Measurements from ENCODE around the gene QSOX2.

The QSOX2 gene

DNA sequence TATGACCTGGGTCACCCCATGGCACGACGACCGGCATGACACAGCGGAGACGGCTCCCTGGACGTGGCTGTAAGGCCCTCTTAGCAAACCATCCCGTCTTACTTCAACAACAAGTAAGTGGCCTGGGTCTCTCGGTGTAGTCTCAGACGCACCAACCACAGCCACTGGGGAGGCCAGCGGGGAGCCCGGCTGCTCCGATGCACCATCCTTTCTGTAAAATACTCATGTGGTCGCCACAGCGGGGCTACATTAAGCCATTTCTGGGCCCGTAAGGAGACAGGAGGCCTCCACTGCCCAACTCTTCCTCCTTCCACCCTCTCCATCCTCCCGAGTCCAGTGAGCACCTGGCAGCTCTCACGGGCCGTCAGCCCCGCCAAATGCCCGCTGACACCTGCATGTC lies 4.7 kb downstream of the QSOX2 start:
- no peak for DNase-seq (ENCODE audit: low spot score)
- TF ChIP-seq, protein P1, sequence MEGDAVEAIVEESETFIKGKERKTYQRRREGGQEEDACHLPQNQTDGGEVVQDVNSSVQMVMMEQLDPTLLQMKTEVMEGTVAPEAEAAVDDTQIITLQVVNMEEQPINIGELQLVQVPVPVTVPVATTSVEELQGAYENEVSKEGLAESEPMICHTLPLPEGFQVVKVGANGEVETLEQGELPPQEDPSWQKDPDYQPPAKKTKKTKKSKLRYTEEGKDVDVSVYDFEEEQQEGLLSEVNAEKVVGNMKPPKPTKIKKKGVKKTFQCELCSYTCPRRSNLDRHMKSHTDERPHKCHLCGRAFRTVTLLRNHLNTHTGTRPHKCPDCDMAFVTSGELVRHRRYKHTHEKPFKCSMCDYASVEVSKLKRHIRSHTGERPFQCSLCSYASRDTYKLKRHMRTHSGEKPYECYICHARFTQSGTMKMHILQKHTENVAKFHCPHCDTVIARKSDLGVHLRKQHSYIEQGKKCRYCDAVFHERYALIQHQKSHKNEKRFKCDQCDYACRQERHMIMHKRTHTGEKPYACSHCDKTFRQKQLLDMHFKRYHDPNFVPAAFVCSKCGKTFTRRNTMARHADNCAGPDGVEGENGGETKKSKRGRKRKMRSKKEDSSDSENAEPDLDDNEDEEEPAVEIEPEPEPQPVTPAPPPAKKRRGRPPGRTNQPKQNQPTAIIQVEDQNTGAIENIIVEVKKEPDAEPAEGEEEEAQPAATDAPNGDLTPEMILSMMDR (IDR thresholded peaks at IDR 0.05; ENCODE audit: poor library complexity, severe bottlenecking) = no peak

DNA sequence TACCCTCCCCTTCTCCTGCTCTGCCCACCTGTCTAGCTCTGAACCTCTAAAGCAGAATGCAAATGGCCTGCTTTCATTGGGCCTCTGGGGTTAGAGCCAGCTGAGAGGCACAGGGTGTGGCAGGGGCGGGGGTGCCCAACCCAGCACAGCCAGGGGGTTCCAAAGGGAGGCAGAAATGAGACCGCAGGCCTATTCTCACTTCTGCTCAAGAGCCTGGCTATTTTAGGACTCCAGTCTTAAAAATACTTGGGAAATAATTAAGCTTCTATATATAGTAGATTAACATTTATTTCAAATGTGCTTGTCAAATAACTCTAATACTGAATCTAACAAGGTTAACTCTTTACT lies 5.7 kb downstream of the QSOX2 start:
- Histone ChIP-seq H3K36me3 (ENCODE audit: low read depth) (no peaks in the 10 kb centered on the region), H3K9me3 (ENCODE audit: severe bottlenecking) (no peaks in the 10 kb centered on the region), H3K27me3 (ENCODE audit: insufficient read depth, poor library complexity, severe bottlenecking) (no peaks in the 10 kb centered on the region), H3K4me3 (ENCODE audit: severe bottlenecking) (no peak overlapping the region), H3K4me1 (ENCODE audit: insufficient read depth, poor library complexity, severe bottlenecking) (peaks cover 9% of the 10 kb centered on the region), H3K27ac (ENCODE audit: poor library complexity, severe bottlenecking) (no peak overlapping the region)
- DNase-seq (ENCODE audit: low spot score) (no peak), ATAC-seq (ENCODE audit: low read depth) (no peak)
- TF ChIP-seq, protein P1 (IDR thresholded peaks at IDR 0.05; ENCODE audit: poor library complexity, severe bottlenecking) = no peak

More for the DNA sequence above, 4.7 kb downstream of the QSOX2 start:
- H3K4me1 ChIP-seq (ENCODE audit: insufficient read depth, poor library complexity, severe bottlenecking) = peaks cover 9% of the 10 kb centered on the region
- H3K27ac ChIP-seq (ENCODE audit: poor library complexity, severe bottlenecking) = no peak overlapping the region
- no peak for ATAC-seq (ENCODE audit: low read depth)
- no peaks in the 10 kb centered on the region for H3K36me3 ChIP-seq (ENCODE audit: low read depth)
- no peaks in the 10 kb centered on the region for H3K9me3 ChIP-seq (ENCODE audit: severe bottlenecking)
- H3K27me3 ChIP-seq (ENCODE audit: insufficient read depth, poor library complexity, severe bottlenecking) = no peaks in the 10 kb centered on the region
- no peak overlapping the region for H3K4me3 ChIP-seq (ENCODE audit: severe bottlenecking)

DNA sequence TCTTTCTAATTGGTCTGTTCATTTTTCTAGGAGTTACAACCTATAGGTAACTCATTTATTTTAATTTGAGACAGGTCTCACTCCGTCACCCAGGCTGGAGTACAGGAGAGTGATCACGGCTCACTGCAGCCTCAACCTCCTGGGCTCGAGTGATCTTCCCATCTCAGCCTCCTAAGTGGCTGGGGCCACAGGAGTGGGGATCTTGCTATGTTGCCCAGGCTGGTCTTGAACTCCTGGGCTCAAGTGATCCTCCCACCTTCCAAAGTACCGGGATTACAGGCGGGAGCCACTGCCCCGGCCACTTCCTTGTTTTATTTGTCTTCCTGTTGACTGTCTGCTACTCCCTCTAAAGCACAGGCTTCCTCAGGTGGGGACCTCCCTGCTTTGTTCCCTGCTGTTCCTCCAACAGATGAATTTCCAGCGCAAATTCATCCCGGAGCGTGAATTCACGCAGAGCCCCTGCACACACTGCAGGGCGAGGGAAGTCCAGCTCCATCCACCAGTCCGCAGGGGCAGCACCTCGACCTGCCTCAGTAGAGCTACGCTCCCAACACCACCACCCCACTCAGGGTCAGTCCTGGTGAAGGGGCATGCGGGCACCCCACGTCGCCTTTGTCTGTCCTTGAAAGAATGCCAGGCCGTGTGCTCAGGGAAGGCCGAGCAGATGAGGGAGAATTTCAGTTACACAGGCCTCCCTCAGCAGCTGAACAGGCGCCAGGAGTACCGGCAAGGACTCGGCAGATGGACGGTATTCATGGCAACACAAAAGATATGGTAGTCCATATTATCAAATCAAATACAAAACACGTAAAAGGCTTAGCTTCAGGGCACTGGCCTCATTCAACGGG lies 6.3 kb downstream of the QSOX2 start:
- no peaks in the 10 kb centered on the region for H3K9me3 ChIP-seq (ENCODE audit: severe bottlenecking)
- no peak overlapping the region for H3K4me3 ChIP-seq (ENCODE audit: severe bottlenecking)
- TF ChIP-seq, protein P1 (IDR thresholded peaks at IDR 0.05; ENCODE audit: poor library complexity, severe bottlenecking) = no peak
- H3K4me1 ChIP-seq (ENCODE audit: insufficient read depth, poor library complexity, severe bottlenecking) = peaks cover 4% of the 10 kb centered on the region
- no peak for ATAC-seq (ENCODE audit: low read depth)
- no peak overlapping the region for H3K27ac ChIP-seq (ENCODE audit: poor library complexity, severe bottlenecking)
- no peaks in the 10 kb centered on the region for H3K36me3 ChIP-seq (ENCODE audit: low read depth)
- DNase-seq (ENCODE audit: low spot score) = no peak
- H3K27me3 ChIP-seq (ENCODE audit: insufficient read depth, poor library complexity, severe bottlenecking) = no peaks in the 10 kb centered on the region

DNA sequence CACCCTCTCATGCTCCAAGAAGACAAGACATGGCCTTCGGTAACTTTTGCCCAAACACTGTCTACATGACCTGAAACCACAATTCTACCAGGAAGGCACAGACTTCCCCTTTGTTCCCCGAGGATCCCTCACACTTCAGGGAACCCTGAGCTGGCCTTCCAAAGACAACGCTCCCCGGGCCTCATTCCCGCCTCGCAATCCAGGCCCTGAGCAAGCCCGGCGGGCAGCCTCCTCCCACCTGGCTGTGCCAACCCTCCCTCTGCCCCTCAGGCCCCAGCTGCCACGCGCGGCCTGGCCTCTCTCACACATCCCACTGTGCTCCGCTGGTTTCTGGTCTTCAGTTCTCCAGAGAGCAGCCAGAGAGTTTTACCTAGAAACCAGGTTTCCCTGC lies 7.3 kb downstream of the QSOX2 start:
- DNase-seq (ENCODE audit: low spot score) (no peak), ATAC-seq (ENCODE audit: low read depth) (no peak)
- Histone ChIP-seq H3K36me3 (ENCODE audit: low read depth) (no peaks in the 10 kb centered on the region), H3K27ac (ENCODE audit: poor library complexity, severe bottlenecking) (no peak overlapping the region), H3K27me3 (ENCODE audit: insufficient read depth, poor library complexity, severe bottlenecking) (no peaks in the 10 kb centered on the region), H3K4me1 (ENCODE audit: insufficient read depth, poor library complexity, severe bottlenecking) (no peaks in the 10 kb centered on the region), H3K9me3 (ENCODE audit: severe bottlenecking) (no peaks in the 10 kb centered on the region), H3K4me3 (ENCODE audit: severe bottlenecking) (no peak overlapping the region)
- TF ChIP-seq, protein P1 (IDR thresholded peaks at IDR 0.05; ENCODE audit: poor library complexity, severe bottlenecking) = no peak
